Right lobe of liver (tissue), 6 donors: ENCODE results near the gene PIGA. TPM values are rescaled to one million over a fixed set of nuclear protein-coding genes. Genes with fewer than 3 reads are reported as not detected.

Source experiments
- ATAC-seq, 4 donors: fragments of 200-7000 bp; cut with Tn5 transposase; one replicate each; pipeline ENCODE4 v1.9.1; 2020; ENCODE audit warnings: mild to moderate bottlenecking in 4 of 4, moderate library complexity in 4 of 4
- DNase-seq, 3 donors: peaks; one replicate each; pipeline ENCODE4 v3.0.0-alpha.2; 2020
- H3K27ac ChIP-seq, 3 donors: fragments of 200-600 bp; one replicate each; pipeline ENCODE4 v1.8.0; 2022
- H3K27me3 ChIP-seq, 2 donors: fragments of 200-600 bp; one replicate each; pipeline ENCODE4 v1.8.0; 2022
- H3K36me3 ChIP-seq, 4 donors: fragments of 200-600 bp; sonication (generic) in 1 of 4; one replicate each; pipeline versions ENCODE4 v1.5.1 to v1.8.0; 2017 to 2022; ENCODE audit warnings: control low read depth in 1 of 4
- H3K4me1 ChIP-seq, 4 donors: fragments of 200-600 bp; sonication (generic) in 1 of 4; one replicate each; pipeline versions ENCODE4 v1.5.1 to v1.8.0; 2017 to 2022; ENCODE audit warnings: control low read depth in 1 of 4
- H3K4me3 ChIP-seq, 3 donors: fragments of 200-600 bp; one replicate each; pipeline ENCODE4 v1.8.0; 2022
- H3K9me3 ChIP-seq, 4 donors: fragments of 200-600 bp; sonication (generic) in 1 of 4; one replicate each; pipeline versions ENCODE4 v1.5.1 to v1.8.0; 2017 to 2022; ENCODE audit warnings: control low read depth in 1 of 4
- POLR2A ChIP-seq: fragments of 450-650 bp; IDR thresholded peaks from one replicate; pipeline ENCODE4 v1.6.1; 2017; ENCODE audit warnings: antibody characterized with exemption, mild to moderate bottlenecking
- WGBS: methylation state at CpG from one replicate; pipeline ENCODE4 v1.1.6; 2018; ENCODE audit warnings: low coverage, low lambda C conversion rate; ENCODE audit not compliant: insufficient coverage; ENCODE audit errors: missing lambda C conversion rate; 5-methylcytosine and 5-hydroxymethylcytosine counted together
- intact Hi-C, 2 donors: fragments of 100-400 bp; cut with DNase I; formaldehyde crosslinking; loops; one replicate each; pipeline versions ENCODE4 v1.11.2 to v1.14.1; 2022
- long read RNA-seq: library from polyadenylated mRNA; unstranded; transcript quantifications from one replicate; pipeline ENCODE4 v2.0.0, GENCODE V29; 2019
- total RNA-seq, 6 experiments: library from RNA; depleted of rRNA in 2 of 6; stranded (reverse); fragments of >200 nt in 2 of 6; fragmentation: NEBNext Ultra II Directional in 3 of 6; extraction: Animal tissue kit (Norgen Biotek cat#: 25700) in 3 of 6; gene quantifications; one replicate each; pipeline versions ENCODE4 v1.1.0 to v1.2.4, GENCODE V29; 2016 to 2023
- TF ChIP-seq, protein P1 (sequence below), 4 donors: fragments of 200-600 bp in 3 of 4; fragments of 450-650 bp in 1 of 4; IDR thresholded peaks; one replicate each; pipeline versions ENCODE4 v1.5.1 to v1.8.0; 2016 to 2022; ENCODE audit warnings: antibody characterized with exemption in 4 of 4, mild to moderate bottlenecking in 2 of 4
- donor health status: DM: no; HTN: yes; CAD: no.
- donor health status: DM: no; HTN: no; CAD: no.
- donor health status: DM: no; HTN: no; CAD: no.
- donor health status: DM: no; HTN: yes; CAD: no.
- donor health status: DM: no; HTN: yes; CAD: no.

The PIGA gene, protein sequence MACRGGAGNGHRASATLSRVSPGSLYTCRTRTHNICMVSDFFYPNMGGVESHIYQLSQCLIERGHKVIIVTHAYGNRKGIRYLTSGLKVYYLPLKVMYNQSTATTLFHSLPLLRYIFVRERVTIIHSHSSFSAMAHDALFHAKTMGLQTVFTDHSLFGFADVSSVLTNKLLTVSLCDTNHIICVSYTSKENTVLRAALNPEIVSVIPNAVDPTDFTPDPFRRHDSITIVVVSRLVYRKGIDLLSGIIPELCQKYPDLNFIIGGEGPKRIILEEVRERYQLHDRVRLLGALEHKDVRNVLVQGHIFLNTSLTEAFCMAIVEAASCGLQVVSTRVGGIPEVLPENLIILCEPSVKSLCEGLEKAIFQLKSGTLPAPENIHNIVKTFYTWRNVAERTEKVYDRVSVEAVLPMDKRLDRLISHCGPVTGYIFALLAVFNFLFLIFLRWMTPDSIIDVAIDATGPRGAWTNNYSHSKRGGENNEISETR
- 10 to 100 TPM in 1 of 6 experiments, 1 to 10 TPM in 5; 4.8 to 12.5 (median 7.3) TPM for total RNA-seq
- long read RNA-seq: 0 reads

DNA sequence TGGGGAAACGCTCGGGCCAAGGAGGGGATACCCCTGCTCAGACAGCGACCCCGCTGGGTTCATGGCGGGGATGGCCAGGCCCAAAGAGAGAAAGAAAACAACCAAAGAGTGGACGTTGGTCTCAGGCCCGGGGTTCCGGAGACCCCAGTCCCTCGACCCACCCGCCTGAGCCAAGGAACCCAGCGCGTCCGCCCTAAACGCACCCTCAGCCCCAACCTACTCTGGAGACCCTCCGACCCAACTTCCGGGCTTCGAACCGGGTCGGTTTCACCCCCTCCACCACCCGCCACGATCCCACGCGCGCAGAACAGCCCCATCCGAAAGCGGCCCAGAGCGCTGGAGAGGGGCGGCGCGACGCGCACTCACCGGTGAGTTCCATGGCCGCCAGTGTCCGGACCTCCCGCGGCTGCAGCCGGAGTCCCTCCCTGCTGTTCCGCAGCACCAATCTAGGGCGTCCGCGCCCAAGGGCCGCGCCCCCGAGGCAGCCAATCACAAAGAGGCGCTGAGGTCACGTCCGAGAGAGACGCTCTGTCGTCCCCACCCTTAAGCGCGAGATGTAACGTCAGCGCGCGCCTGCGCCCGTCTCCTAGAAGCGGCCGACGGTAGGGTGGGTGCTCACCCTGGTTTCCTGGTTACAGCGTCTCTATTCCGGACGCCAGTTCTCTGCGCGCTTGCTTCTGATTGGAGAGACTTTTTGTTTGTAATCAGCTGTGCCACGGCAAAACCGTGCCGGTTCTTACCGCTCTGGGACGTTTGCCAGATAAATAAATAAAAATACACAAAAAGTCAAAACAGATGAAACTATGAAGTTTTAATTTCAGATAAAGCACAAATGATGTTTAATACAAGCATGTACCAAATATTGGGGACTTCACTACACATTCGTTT lies at the start of gene PIGA:
PIGA (minus strand) TSS at position 389 of the 888 bp plus-strand sequence. CDS start 3,593 bp downstream, outside the sequence.
- WGBS: 30% methylated on average over 41 of the region's 72 CpGs
- Histone ChIP-seq H3K27ac (peak within 1 kb of the TSS; percentile 71 to 88 (median 82)), H3K36me3 (no peaks in the 10 kb centered on the region), H3K27me3 (peaks cover 0 to 4% of the 10 kb centered on the region in 2 donors), H3K4me3 (peak within 1 kb of the TSS; percentile 60 to 63 (median 63)), H3K4me1 (no peaks in the 10 kb centered on the region), H3K9me3 (no peaks in the 10 kb centered on the region)
- TF ChIP-seq, protein P1, sequence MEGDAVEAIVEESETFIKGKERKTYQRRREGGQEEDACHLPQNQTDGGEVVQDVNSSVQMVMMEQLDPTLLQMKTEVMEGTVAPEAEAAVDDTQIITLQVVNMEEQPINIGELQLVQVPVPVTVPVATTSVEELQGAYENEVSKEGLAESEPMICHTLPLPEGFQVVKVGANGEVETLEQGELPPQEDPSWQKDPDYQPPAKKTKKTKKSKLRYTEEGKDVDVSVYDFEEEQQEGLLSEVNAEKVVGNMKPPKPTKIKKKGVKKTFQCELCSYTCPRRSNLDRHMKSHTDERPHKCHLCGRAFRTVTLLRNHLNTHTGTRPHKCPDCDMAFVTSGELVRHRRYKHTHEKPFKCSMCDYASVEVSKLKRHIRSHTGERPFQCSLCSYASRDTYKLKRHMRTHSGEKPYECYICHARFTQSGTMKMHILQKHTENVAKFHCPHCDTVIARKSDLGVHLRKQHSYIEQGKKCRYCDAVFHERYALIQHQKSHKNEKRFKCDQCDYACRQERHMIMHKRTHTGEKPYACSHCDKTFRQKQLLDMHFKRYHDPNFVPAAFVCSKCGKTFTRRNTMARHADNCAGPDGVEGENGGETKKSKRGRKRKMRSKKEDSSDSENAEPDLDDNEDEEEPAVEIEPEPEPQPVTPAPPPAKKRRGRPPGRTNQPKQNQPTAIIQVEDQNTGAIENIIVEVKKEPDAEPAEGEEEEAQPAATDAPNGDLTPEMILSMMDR (IDR thresholded peaks at IDR 0.05): no peak
- peak; percentile 94 for TF ChIP-seq POLR2A
- intact Hi-C loops: no loop called here
- DNase-seq: peak; percentile 95 to 97 (median 95)
- ATAC-seq: peak; percentile 98 to 100 (median 99)

DNA sequence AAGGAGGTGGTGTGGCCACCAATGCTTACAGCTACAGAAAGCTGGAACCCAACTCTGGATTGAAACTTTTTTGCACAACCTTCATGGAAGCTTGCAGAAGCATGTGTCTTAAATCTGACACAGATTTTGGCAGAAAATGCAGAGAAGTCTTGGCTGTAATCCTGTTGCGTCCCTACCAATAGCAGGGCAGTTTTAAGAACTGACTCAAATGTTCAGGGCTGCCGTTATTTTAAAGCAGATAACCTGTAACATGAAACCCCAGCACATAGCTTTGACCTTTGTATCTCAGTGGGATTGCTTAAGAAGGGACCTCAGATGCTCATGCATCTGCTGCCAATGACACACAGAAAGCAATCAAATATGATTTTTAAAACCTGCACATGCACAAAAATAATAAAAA lies 49.0 kb upstream of the PIGA start, which contains the start of gene VEGFD:
VEGFD (minus strand) TSS at position 110 of the 400 bp plus-strand sequence. CDS start 467 bp downstream, outside the sequence.
- no peaks in the 10 kb centered on the region for H3K4me1 ChIP-seq
- TF ChIP-seq POLR2A: no peak
- TF ChIP-seq, protein P1 (IDR thresholded peaks at IDR 0.05): no peak
- ATAC-seq (peak; percentile 75 to 95 (median 84)), DNase-seq (peak in 1 of 3 donors; percentile 42)
- H3K4me3 ChIP-seq: no peak within 1 kb of the TSS
- H3K27ac ChIP-seq: no peak within 1 kb of the TSS
- intact Hi-C loops: no loop called here
- no peaks in the 10 kb centered on the region for H3K27me3 ChIP-seq
- no peaks in the 10 kb centered on the region for H3K36me3 ChIP-seq
- no peaks in the 10 kb centered on the region for H3K9me3 ChIP-seq
- WGBS: 19% methylated on average over 2 of the region's 2 CpGs

DNA sequence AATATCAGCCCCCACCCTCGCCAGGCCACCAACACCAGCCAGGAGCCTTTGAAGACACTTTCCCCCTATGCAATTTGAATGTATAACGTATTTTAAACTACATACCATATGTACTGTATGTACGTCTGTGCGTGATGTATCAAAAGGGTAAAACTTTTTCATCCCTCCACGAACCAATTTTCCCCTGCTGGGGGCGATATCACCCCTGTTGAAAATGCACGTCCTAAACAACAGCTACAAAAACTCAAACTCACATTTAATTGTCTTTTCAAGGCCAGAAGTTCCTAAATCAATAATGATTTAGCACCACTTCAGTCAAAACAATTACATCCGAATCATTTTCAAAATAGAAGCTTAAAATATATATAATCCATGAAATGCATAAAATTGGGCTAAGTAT lies 47.5 kb upstream of the PIGA start:
- Histone ChIP-seq H3K36me3 (no peaks in the 10 kb centered on the region), H3K9me3 (no peaks in the 10 kb centered on the region), H3K27ac (no peak overlapping the region), H3K27me3 (no peaks in the 10 kb centered on the region), H3K4me1 (no peaks in the 10 kb centered on the region), H3K4me3 (no peak overlapping the region)
- WGBS: 55% methylated on average over 8 of the region's 8 CpGs
- no peak for TF ChIP-seq POLR2A
- TF ChIP-seq, protein P1 (IDR thresholded peaks at IDR 0.05): no peak
- intact Hi-C loops: no loop called here
- no peak for DNase-seq
- no peak for ATAC-seq

DNA sequence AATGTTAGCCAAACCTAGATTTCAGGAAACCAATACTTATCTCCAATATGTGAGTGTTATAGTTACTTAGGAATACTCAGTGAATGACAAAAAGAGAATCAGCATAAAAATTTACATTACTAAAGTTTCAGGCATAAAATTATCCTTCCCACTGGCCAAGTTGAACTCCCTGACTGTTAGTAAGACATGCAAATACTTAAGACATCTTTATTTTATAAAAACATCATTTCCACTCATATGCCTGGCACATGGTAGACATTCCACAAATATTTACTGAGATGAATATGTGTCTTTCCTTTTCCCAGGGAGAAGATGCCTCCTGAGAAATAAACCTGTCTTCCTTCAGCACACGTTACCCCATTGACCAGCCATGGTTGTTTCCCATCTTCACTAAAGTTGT lies 41.6 kb upstream of the PIGA start:
- Histone ChIP-seq H3K4me1 (no peaks in the 10 kb centered on the region), H3K36me3 (no peaks in the 10 kb centered on the region), H3K4me3 (no peak overlapping the region), H3K27me3 (peaks cover 0 to 7% of the 10 kb centered on the region in 2 donors), H3K27ac (no peak overlapping the region), H3K9me3 (no peaks in the 10 kb centered on the region)
- intact Hi-C loops: no loop called here
- ATAC-seq (no peak), DNase-seq (no peak)
- WGBS: 40% methylated on average over 1 of the region's 1 CpG
- TF ChIP-seq, protein P1 (IDR thresholded peaks at IDR 0.05): no peak
- no peak for TF ChIP-seq POLR2A
